ENCODE data around the gene ARHGAP1. TPM values are rescaled to one million over a fixed set of nuclear protein-coding genes. Genes with fewer than 3 reads are reported as not detected.
A peak's percentile ranks its signal among the peaks of the same experiment; 100 is the strongest.

Gene ARHGAP1
- total RNA-seq (2014; rRNA removed; shearing (Covaris generic)) = 20.2 and 34.8 TPM in 2 replicates

DNA sequence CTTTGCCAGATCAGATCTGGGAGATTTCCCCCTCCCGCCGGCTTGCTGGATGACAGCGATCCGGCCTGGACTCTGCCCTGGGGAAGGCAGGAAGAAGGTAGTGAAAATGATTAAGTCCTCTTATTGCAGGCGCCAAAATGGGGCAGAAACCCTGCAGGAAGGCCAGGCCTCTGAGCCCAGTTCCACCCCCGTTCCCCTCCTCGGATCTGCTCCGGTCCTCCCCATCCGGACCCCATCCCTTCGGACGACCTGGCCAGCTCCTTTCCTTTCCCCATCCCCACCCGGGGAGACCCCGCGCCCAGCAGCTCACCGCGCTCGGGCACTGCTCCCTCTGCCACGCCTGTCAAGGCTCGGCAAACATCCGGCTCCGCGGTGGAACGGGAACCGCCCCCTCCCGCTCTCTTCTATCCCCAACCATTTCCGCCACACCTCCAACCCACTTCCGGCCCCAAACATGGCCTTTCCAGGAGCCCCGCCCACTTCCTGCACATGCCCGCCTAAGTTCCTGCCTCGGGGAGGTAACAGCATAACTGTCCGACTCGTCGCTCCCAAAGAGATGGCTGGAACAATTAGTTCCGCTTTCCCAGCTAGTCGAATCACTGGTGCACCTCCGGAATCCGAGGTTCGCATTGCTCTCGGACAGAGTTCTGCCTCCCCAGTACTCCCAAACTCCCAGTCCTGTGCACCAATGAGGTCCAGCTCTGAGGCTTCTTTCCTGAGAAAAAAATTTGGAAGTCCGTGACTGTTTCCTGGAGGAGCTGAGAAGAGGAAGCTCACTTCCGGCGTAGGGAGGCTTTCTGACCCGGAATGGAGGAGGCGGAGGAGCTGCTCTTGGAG, at the start of gene ARHGAP1, which contains the start of gene ZNF408:
Gene ARHGAP1, minus strand, starts transcription at position 379 of the 837 bp plus-strand sequence. CDS start 4,512 bp downstream, outside the sequence.
Gene ZNF408, plus strand, starts transcription at position 791 of the 837 bp plus-strand sequence. Its CDS starts 17 bp downstream, at position 808.
- DNase-seq (ENCODE audit: low read depth) = peak; percentile 99

DNA sequence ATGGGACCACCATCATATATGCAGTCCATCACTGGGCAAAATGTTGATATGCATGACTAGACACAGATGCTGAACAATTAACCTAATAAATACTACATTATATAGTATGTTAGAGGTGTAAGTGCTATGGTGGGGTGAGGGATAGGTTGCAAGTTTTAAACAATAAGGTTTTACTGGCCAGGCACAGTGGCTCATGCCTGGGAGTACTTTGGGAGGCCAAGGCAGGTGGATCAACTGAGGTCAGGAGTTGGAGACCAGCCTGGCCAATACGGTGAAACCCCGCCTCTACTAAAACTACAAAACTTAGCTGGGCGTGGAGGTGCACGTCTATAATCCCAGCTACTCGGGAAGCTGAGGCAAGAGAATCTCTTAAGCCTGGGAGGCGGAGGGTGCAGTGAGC, 46.7 kb upstream of the ARHGAP1 start:
- DNase-seq (ENCODE audit: low read depth) = no peak

- DNase-seq (ENCODE audit: low read depth) = no peak
Observed at GRCh38 chr11:46745995-46746394, 45.6 kb upstream of the ARHGAP1 start.

- DNase-seq (ENCODE audit: low read depth) = no peak
Observed at GRCh38 chr11:46745328-46745727, 44.9 kb upstream of the ARHGAP1 start.

DNA sequence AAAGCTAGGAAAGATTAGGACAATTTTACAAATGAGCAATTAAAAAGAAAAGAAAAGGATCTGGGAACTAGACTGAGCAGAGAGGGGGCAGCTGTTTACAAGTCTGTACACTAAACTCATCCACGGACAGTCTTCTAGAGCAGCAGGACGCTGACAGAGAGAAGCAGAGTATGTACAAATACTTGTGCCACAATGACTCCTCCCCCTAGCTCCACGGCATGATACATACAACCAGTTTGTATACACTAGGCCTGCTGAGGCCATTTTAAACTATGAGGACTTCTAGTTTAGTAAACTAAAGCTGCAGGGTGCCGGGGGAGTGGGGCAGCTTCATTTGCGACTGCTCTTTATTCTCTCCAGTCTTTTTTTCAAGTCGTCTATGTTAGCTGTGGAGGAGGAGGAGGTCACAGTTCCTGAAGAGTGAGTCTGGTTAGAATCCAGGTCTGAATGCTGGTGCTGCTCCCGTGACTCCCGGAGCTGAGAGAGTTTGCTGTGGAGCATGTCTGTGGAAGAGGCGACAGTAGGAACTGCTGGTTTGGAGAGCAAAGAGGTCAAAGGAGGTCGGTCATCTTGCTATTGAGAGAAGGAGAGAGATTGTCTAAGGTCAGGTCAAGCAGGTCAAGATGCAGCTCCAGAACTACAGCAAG, 43.4 kb upstream of the ARHGAP1 start:
- DNase-seq (ENCODE audit: low read depth) = no peak

DNA sequence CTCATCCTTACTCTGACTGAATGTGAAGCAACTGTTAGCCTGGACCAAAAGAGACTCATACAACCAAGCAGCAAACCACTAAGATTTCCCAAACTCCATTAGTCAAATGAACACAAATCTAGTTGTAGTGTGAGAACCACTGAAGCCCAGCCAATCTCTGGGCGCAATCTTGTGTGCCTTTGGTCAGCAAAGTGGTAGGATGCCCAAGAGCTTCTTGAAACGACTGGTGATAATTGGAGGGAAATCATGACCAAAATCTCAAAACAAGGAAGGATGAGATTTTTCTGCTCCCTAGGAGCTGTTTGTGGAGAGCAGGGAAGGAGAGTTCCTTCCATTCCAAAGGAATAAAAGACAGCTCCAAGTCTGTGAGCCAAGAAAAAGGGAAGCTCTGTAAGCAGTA, 42.6 kb upstream of the ARHGAP1 start:
- no peak for DNase-seq (ENCODE audit: low read depth)

DNA sequence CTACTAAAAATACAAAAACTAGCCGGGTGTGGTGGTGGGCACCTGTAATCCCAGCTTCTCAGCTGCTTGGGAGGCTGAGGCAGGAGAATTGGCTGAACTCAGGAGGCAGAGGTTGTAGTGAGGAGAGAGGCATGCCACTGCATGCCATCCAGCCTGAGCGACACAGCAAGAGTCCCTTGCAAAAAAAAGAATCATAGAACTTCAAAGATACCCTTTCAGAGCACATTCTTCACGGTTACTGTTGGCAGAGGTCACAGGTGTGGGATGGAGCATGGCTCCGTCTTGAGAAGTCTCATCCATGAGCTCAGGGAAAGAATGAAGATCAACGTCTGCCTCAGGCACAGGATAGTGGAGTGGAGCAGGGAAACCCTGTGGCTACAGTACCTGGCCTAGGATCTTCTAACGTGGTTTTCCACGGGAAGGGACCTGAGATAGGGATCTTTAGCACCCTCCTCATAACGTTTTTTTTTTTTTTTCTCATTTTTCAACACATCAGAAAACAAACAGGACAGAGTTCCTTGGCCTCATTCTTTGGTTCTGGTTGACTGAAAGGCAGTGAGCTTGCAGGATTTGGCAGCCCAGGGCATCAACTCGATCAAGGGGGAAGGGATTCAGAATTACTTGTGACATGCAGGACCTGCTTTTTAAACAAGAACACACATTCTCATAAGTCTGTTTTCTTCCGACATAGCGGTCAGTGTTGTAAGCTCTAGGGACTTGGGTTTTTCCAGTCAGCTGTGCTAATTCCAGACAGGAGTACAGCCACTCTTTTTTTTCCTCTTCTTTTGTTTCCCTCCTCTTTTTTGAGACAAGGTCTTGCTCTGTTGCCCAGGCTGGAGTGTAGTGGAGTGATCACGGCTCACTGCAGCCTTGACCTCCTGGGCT, 41.4 kb upstream of the ARHGAP1 start:
- DNase-seq (ENCODE audit: low read depth) = no peak

DNA sequence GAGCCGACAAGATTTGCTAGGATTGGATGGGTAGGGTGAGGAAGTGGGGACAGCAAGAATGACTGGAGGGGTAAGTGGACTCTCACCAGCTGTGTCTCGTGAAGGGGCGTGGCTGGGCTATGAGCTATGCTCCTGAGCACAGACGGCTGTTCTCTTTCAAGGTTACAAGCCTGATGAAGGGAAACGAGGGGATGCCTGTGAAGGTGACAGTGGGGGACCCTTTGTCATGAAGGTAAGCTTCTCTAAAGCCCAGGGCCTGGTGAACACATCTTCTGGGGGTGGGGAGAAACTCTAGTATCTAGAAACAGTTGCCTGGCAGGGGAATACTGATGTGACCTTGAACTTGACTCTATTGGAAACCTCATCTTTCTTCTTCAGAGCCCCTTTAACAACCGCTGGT, 38.5 kb upstream of the ARHGAP1 start:
- DNase-seq (ENCODE audit: low read depth) = no peak

GRCh38 chr11:46737699-46738098, 37.3 kb upstream of the ARHGAP1 start:
- DNase-seq (ENCODE audit: low read depth) = no peak

DNA sequence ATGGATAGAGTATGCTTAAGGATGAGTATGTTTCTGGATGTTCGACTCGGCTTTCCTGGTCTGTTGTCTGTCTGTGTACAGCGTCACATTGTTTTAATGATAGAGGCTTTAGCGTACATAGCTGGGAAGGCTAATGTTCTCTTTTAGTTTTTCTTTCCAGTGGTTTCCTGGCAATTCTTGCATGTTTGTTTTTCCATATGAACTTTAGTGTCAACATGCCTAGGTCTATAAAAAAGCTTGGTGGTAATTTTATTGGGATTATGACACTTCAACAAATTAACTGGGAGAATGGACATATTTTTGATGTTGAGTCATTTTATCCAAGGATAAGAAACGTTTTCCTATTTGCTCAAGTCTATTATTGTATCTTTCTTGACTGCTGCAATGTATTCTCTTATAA, 36.2 kb upstream of the ARHGAP1 start:
- DNase-seq (ENCODE audit: low read depth) = peak; percentile 27

GRCh38 chr11:46736146-46736545, 35.7 kb upstream of the ARHGAP1 start:
- no peak for DNase-seq (ENCODE audit: low read depth)

DNA sequence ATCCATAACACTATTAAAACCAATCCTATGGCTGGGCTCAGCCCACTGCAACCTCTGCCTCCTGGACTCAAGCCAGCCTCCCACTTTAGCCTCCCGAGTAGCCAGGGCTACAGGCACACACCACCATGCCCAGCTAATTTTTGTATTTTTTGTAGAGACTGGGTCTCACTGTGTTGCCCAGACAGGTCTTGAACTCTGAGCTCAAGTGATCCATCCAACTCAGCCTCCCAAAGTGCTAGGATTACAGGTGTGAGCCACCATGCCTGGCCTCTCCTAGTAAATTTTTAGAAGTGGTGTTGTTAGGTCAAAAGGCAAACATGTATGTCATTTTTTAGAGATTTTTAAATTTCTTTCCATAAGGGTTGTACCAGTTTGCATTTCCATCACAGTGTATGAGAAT, 32.8 kb upstream of the ARHGAP1 start:
- DNase-seq (ENCODE audit: low read depth) = no peak

GRCh38 chr11:46731545-46731944, 31.1 kb upstream of the ARHGAP1 start:
- DNase-seq (ENCODE audit: low read depth) = no peak

- DNase-seq (ENCODE audit: low read depth) = no peak
Observed at GRCh38 chr11:46729110-46730027, 28.9 kb upstream of the ARHGAP1 start.

- DNase-seq (ENCODE audit: low read depth) = no peak
Observed at GRCh38 chr11:46728659-46729040, 28.2 kb upstream of the ARHGAP1 start.

- DNase-seq (ENCODE audit: low read depth) = no peak
Observed at GRCh38 chr11:46727952-46728658, 27.7 kb upstream of the ARHGAP1 start.

DNA sequence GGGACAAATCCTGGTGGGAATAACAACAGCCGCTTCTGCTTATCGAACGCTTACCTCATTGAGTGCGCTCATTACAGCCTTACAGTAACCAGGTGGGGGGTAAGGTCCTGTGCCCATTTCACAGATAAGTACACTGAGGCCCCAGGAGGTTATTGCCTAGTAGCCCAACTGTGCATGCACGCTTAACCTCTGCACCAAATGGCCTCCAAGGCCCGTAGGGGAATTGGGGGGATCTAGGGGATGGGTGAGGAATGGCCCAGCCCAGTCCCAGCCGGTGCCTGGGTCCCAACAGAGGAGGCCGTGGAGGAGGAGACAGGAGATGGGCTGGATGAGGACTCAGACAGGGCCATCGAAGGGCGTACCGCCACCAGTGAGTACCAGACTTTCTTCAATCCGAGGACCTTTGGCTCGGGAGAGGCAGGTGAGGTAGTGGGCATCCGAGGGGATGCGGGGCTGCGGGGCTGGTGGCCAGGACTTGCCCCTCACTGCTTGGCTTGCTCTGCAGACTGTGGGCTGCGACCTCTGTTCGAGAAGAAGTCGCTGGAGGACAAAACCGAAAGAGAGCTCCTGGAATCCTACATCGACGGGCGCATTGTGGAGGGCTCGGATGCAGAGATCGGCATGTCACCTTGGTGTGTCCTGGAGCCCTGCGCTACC, 25.9 kb upstream of the ARHGAP1 start:
- no peak for DNase-seq (ENCODE audit: low read depth)

GRCh38 chr11:46725338-46726205, 25.2 kb upstream of the ARHGAP1 start:
- no peak for DNase-seq (ENCODE audit: low read depth)

GRCh38 chr11:46724088-46724487, 23.7 kb upstream of the ARHGAP1 start:
- DNase-seq (ENCODE audit: low read depth) = no peak
